ENCODE results near the gene CDH13.

CDH13 gene

GRCh38 chr16:83005653-83006160 is 378.9 kb downstream of the CDH13 start:
- Histone ChIP-seq H3K4me3 (no peak overlapping the region), H3K27ac (no peak overlapping the region), H3K9me3 (replicated peaks in 1 of 11) (peaks cover 0 to 9% (median 5%) of the 10 kb centered on the region in 11 experiments; a peak in 7 of 22 replicates), H3K9ac (no peak overlapping the region), H3K4me2 (no peak overlapping the region), H3K27me3 (peaks cover 0 to 69% (median 0%) of the 10 kb centered on the region in 11 experiments; a peak in 4 of 22 replicates), H3K36me3 (no peaks in the 10 kb centered on the region), H3K4me1 (no peaks in the 10 kb centered on the region), H4K20me1 (no peaks in the 10 kb centered on the region)
- no peak for TF ChIP-seq Cebpa-rat (IDR thresholded peaks at IDR 0.05)

- no peak for TF ChIP-seq Cebpa-rat (IDR thresholded peaks at IDR 0.05)
- peaks cover 0 to 29% (median 0%) of the 10 kb centered on the region in 11 experiments; a peak in 2 of 22 replicates for H3K27me3 ChIP-seq
- no peak overlapping the region for H3K27ac ChIP-seq
- H3K4me2 ChIP-seq, result 0 out of 22 replicates have a peak overlapping the region, but pooled peaks of 2 of the 11 experiments have one; percentile 3 to 5
- no peak overlapping the region for H3K4me3 ChIP-seq
- H3K9ac ChIP-seq, result no peak overlapping the region
- no peaks in the 10 kb centered on the region for H3K36me3 ChIP-seq
- no peaks in the 10 kb centered on the region for H4K20me1 ChIP-seq
- H3K4me1 ChIP-seq, result peaks cover 0 to 5% (median 0%) of the 10 kb centered on the region in 10 experiments; a peak in 1 of 20 replicates
- H3K9me3 ChIP-seq (replicated peaks in 1 of 11), result no peaks in the 10 kb centered on the region
Observed at GRCh38 chr16:83010776-83011720, 384.3 kb downstream of the CDH13 start.

GRCh38 chr16:83011939-83012338 is 385.2 kb downstream of the CDH13 start:
- H3K9ac ChIP-seq, result no peak overlapping the region
- no peaks in the 10 kb centered on the region for H4K20me1 ChIP-seq
- no peaks in the 10 kb centered on the region for H3K9me3 ChIP-seq (replicated peaks in 1 of 11)
- H3K36me3 ChIP-seq, result no peaks in the 10 kb centered on the region
- H3K4me2 ChIP-seq, result no peak overlapping the region
- no peak overlapping the region for H3K27ac ChIP-seq
- peaks cover 0 to 33% (median 0%) of the 10 kb centered on the region in 11 experiments; a peak in 2 of 22 replicates for H3K27me3 ChIP-seq
- peaks cover 0 to 5% (median 0%) of the 10 kb centered on the region in 10 experiments; a peak in 1 of 20 replicates for H3K4me1 ChIP-seq
- TF ChIP-seq Cebpa-rat (IDR thresholded peaks at IDR 0.05), result no peak
- no peak overlapping the region for H3K4me3 ChIP-seq

- H4K20me1 ChIP-seq, result no peaks in the 10 kb centered on the region
- no peaks in the 10 kb centered on the region for H3K9me3 ChIP-seq (replicated peaks in 1 of 11)
- no peak overlapping the region for H3K4me2 ChIP-seq
- H3K27ac ChIP-seq, result no peak overlapping the region
- no peaks in the 10 kb centered on the region for H3K36me3 ChIP-seq
- no peak overlapping the region for H3K9ac ChIP-seq
- no peak overlapping the region for H3K4me3 ChIP-seq
- peaks cover 0 to 30% (median 0%) of the 10 kb centered on the region in 11 experiments; a peak in 2 of 22 replicates for H3K27me3 ChIP-seq
- H3K4me1 ChIP-seq, result peaks cover 0 to 5% (median 0%) of the 10 kb centered on the region in 10 experiments; a peak in 1 of 20 replicates
- no peak for TF ChIP-seq Cebpa-rat (IDR thresholded peaks at IDR 0.05)
Observed at GRCh38 chr16:83013071-83013470, 386.3 kb downstream of the CDH13 start.

GRCh38 chr16:83019963-83020362 is 393.2 kb downstream of the CDH13 start:
- peaks cover 0 to 20% (median 0%) of the 10 kb centered on the region in 11 experiments; a peak in 2 of 22 replicates for H3K27me3 ChIP-seq
- H3K9me3 ChIP-seq (replicated peaks in 1 of 11), result no peaks in the 10 kb centered on the region
- no peak overlapping the region for H3K4me2 ChIP-seq
- no peak for TF ChIP-seq Cebpa-rat (IDR thresholded peaks at IDR 0.05)
- no peak overlapping the region for H3K27ac ChIP-seq
- no peaks in the 10 kb centered on the region for H3K36me3 ChIP-seq
- no peak overlapping the region for H3K9ac ChIP-seq
- no peak overlapping the region for H3K4me3 ChIP-seq
- no peaks in the 10 kb centered on the region for H4K20me1 ChIP-seq
- H3K4me1 ChIP-seq, result peaks cover 0 to 10% (median 0%) of the 10 kb centered on the region in 10 experiments; a peak in 7 of 20 replicates

- no peak for TF ChIP-seq Cebpa-rat (IDR thresholded peaks at IDR 0.05)
Observed at GRCh38 chr16:83021045-83021444, 394.3 kb downstream of the CDH13 start.

GRCh38 chr16:83021746-83022145 is 395.0 kb downstream of the CDH13 start:
- Histone ChIP-seq H3K4me1 (peaks cover 0 to 10% (median 0%) of the 10 kb centered on the region in 10 experiments; a peak in 7 of 20 replicates), H3K4me3 (no peak overlapping the region), H3K36me3 (no peaks in the 10 kb centered on the region), H3K27ac (no peak overlapping the region), H4K20me1 (no peaks in the 10 kb centered on the region), H3K9me3 (replicated peaks in 1 of 11) (no peaks in the 10 kb centered on the region), H3K4me2 (no peak overlapping the region), H3K27me3 (peaks cover 0 to 14% (median 0%) of the 10 kb centered on the region in 11 experiments; a peak in 2 of 22 replicates), H3K9ac (no peak overlapping the region)
- no peak for TF ChIP-seq Cebpa-rat (IDR thresholded peaks at IDR 0.05)

More at GRCh38 chr16:83021045-83021444, 394.3 kb downstream of the CDH13 start:
- Histone ChIP-seq H3K9ac (no peak overlapping the region), H3K36me3 (no peaks in the 10 kb centered on the region), H3K4me3 (no peak overlapping the region), H3K27ac (no peak overlapping the region), H4K20me1 (no peaks in the 10 kb centered on the region), H3K27me3 (peaks cover 0 to 20% (median 0%) of the 10 kb centered on the region in 11 experiments; a peak in 2 of 22 replicates), H3K9me3 (replicated peaks in 1 of 11) (no peaks in the 10 kb centered on the region), H3K4me1 (peaks cover 0 to 10% (median 0%) of the 10 kb centered on the region in 10 experiments; a peak in 7 of 20 replicates), H3K4me2 (no peak overlapping the region)

- Histone ChIP-seq H3K27ac (no peak overlapping the region), H3K4me1 (peaks cover 0 to 10% (median 0%) of the 10 kb centered on the region in 10 experiments; a peak in 7 of 20 replicates), H3K4me2 (peak overlapping the region in 6 of 11 experiments; percentile 3 to 36 (median 20); a peak in 6 of 22 replicates), H3K36me3 (no peaks in the 10 kb centered on the region), H3K9me3 (replicated peaks in 1 of 11) (no peaks in the 10 kb centered on the region), H3K9ac (no peak overlapping the region), H4K20me1 (no peaks in the 10 kb centered on the region), H3K4me3 (no peak overlapping the region), H3K27me3 (peaks cover 0 to 4% (median 0%) of the 10 kb centered on the region in 11 experiments; a peak in 2 of 22 replicates)
- no peak for TF ChIP-seq Cebpa-rat (IDR thresholded peaks at IDR 0.05)
Observed at GRCh38 chr16:83023011-83023410, 396.2 kb downstream of the CDH13 start.

- Histone ChIP-seq H3K4me1 (peaks cover 0 to 10% (median 0%) of the 10 kb centered on the region in 10 experiments; a peak in 7 of 20 replicates), H3K27me3 (peaks cover 0 to 4% (median 0%) of the 10 kb centered on the region in 11 experiments; a peak in 2 of 22 replicates), H3K36me3 (no peaks in the 10 kb centered on the region), H3K9me3 (replicated peaks in 1 of 11) (no peaks in the 10 kb centered on the region), H3K4me2 (peak overlapping the region in 3 of 11 experiments; percentile 3 to 36 (median 33); a peak in 4 of 22 replicates), H3K4me3 (no peak overlapping the region), H3K27ac (no peak overlapping the region), H3K9ac (no peak overlapping the region), H4K20me1 (no peaks in the 10 kb centered on the region)
- no peak for TF ChIP-seq Cebpa-rat (IDR thresholded peaks at IDR 0.05)
Observed at GRCh38 chr16:83023640-83024039, 396.9 kb downstream of the CDH13 start.

All from BLaER1 treated with 17β-estradiol and CSF1 and Interleukin-3, amounts not matched to agents 10 nM and 100 nM (cell line).